Trophoblast cell (in vitro differentiated cells and primary cell): ENCODE data around the gene ALPP.
"Not testable (repeated sequence)": the region's sequence is repeated elsewhere in the genome, so short reads cannot be mapped to it uniquely, and the experiment has no call there.

Experiments
- DNase-seq, 2 donors: peaks; one replicate each; pipeline ENCODE4 v3.0.0-alpha.2; 2016
- H2AFZ ChIP-seq: 2 replicates; pipeline ENCODE4 v1.6.1; 2013; ENCODE audit warnings: low read length, moderate library complexity, mild to moderate bottlenecking; ENCODE audit not compliant: insufficient read depth, poor library complexity
- H2AK5ac ChIP-seq: 2 replicates; pipeline ENCODE4 v1.6.1; 2013; ENCODE audit warnings: mild to moderate bottlenecking, low read length
- H2BK120ac ChIP-seq: 2 replicates; pipeline ENCODE4 v1.6.1; 2013; ENCODE audit warnings: low read length, mild to moderate bottlenecking, moderate library complexity; ENCODE audit not compliant: insufficient read depth, poor library complexity
- H2BK12ac ChIP-seq: 2 replicates; pipeline ENCODE4 v1.6.1; 2013; ENCODE audit warnings: mild to moderate bottlenecking, low read length, moderate library complexity
- H2BK5ac ChIP-seq: 2 replicates; pipeline ENCODE4 v1.6.1; 2013; ENCODE audit warnings: low read length, low read depth, moderate library complexity, mild to moderate bottlenecking; ENCODE audit not compliant: poor library complexity
- H3K14ac ChIP-seq: 2 replicates; pipeline ENCODE4 v1.6.1; 2013; ENCODE audit warnings: mild to moderate bottlenecking, low read length
- H3K18ac ChIP-seq: 2 replicates; pipeline ENCODE4 v1.6.1; 2013; ENCODE audit warnings: mild to moderate bottlenecking, low read length
- H3K23ac ChIP-seq: 2 replicates; pipeline ENCODE4 v1.6.1; 2013; ENCODE audit warnings: low read length
- H3K27ac ChIP-seq: 2 replicates; pipeline ENCODE4 v1.5.1; 2013; ENCODE audit warnings: low read depth, mild to moderate bottlenecking, inconsistent platforms, low read length, moderate library complexity
- H3K27me3 ChIP-seq: 2 replicates; pipeline ENCODE4 v1.6.1; 2013; ENCODE audit warnings: inconsistent platforms, mild to moderate bottlenecking, low read length, moderate library complexity; ENCODE audit not compliant: insufficient read depth
- H3K36me3 ChIP-seq, 2 experiments: 1 replicate in 1 of 2; 2 replicates in 1 of 2; pipeline ENCODE4 v1.6.1; 2013; ENCODE audit warnings: low read length in 2 of 2, mild to moderate bottlenecking in 2 of 2, moderate library complexity in 1 of 2; ENCODE audit not compliant: insufficient read depth in 2 of 2, control insufficient read depth in 1 of 2
- H3K4ac ChIP-seq: 2 replicates; pipeline ENCODE4 v1.6.1; 2013; ENCODE audit warnings: low read depth, mild to moderate bottlenecking, low read length, moderate library complexity
- H3K4me1 ChIP-seq, 2 experiments: 1 replicate in 1 of 2; 2 replicates in 1 of 2; pipeline ENCODE4 v1.6.1; 2013; ENCODE audit warnings: low read length in 2 of 2, mild to moderate bottlenecking in 2 of 2, moderate library complexity in 1 of 2; ENCODE audit not compliant: insufficient read depth in 2 of 2, control insufficient read depth in 1 of 2
- H3K4me2 ChIP-seq: 2 replicates; pipeline ENCODE4 v1.6.1; 2013; ENCODE audit warnings: inconsistent platforms, mild to moderate bottlenecking, low read length, moderate library complexity
- H3K4me3 ChIP-seq: 2 replicates; pipeline ENCODE4 v1.5.1; 2013; ENCODE audit warnings: mild to moderate bottlenecking, low read depth, low read length, inconsistent platforms
- H3K79me1 ChIP-seq: one replicate; pipeline ENCODE4 v1.6.1; 2013; ENCODE audit warnings: low read length
- H3K79me2 ChIP-seq: 2 replicates; pipeline ENCODE4 v1.6.1; 2013; ENCODE audit warnings: low read length, mild to moderate bottlenecking; ENCODE audit not compliant: control insufficient read depth, insufficient read depth, poor library complexity
- H3K9ac ChIP-seq: 2 replicates; pipeline ENCODE4 v1.6.1; 2013; ENCODE audit warnings: mild to moderate bottlenecking, low read length
- H3K9me3 ChIP-seq: 2 replicates; pipeline ENCODE4 v1.6.1; 2013; ENCODE audit warnings: low read depth, mild to moderate bottlenecking, control low read depth, inconsistent platforms, low read length; ENCODE audit not compliant: insufficient read depth
- H4K12ac ChIP-seq: 2 replicates; pipeline ENCODE4 v1.6.1; 2013; ENCODE audit warnings: low read depth, mild to moderate bottlenecking, low read length, moderate library complexity
- H4K8ac ChIP-seq: 2 replicates; pipeline ENCODE4 v1.6.1; 2013; ENCODE audit warnings: low read depth, mild to moderate bottlenecking, low read length, moderate library complexity
- H4K91ac ChIP-seq: one replicate; pipeline ENCODE4 v1.6.1; 2013; ENCODE audit warnings: low read depth, mild to moderate bottlenecking, low read length, moderate library complexity
- WGBS: extraction: QIAGEN DNeasy Blood & Tissue Kit; methylation state at CpG from one replicate; pipeline ENCODE4 v1.1.7; 2013; ENCODE audit warnings: missing lambda C conversion rate; ENCODE audit not compliant: insufficient read length, insufficient coverage; ENCODE audit errors: extremely low coverage; 5-methylcytosine and 5-hydroxymethylcytosine counted together

ALPP gene

DNA sequence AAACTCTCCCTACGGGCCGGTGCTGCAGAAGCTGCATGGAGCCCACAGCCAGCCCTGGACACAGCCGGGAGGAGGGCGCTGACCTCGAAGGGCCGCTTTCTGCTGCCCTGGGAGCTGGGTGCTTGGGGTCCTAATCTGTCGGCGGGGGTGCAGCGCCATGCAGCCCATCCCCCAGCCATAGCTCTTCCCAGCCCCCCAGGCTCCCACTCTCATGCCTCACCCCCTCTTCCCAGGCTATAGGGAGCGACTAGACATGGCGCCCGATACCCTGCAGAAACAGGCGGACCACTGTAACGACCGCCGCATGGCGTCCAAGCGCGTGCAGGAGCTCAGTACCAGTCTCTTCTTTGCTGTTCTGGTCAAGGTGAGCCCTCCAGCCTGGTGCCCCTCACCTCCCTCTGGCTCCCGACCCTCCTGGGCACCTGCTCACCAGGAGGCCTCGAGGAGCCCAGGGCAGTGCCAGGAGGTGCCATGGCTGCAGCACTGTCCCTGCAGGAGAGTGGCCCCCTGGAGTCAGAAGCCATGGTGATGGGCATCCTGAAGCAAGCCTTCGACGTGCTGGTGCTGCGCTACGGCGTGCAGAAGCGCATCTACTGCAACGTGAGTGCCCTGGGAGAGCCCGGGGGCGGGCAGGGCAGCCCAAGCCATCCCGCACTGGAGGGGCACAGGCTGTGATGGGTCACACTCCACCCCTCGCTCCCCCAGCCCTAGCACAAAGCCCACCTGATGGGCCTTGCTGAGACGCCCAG lies 44.2 kb upstream of the ALPP start:
- H3K18ac ChIP-seq, H2BK5ac ChIP-seq, H3K79me1 ChIP-seq, H3K27me3 ChIP-seq, H2BK120ac ChIP-seq, H3K4me2 ChIP-seq, H3K23ac ChIP-seq, DNase-seq, H3K27ac ChIP-seq, H4K91ac ChIP-seq, H3K4ac ChIP-seq, H4K8ac ChIP-seq, H3K36me3 ChIP-seq, H3K9me3 ChIP-seq, H3K79me2 ChIP-seq, H3K14ac ChIP-seq, H2AK5ac ChIP-seq, H3K4me3 ChIP-seq, H3K4me1 ChIP-seq, H2BK12ac ChIP-seq, H2AFZ ChIP-seq, H3K9ac ChIP-seq, H4K12ac ChIP-seq: not testable (repeated sequence)
- no CpG with 5 or more reads among the region's 33 CpGs for WGBS

GRCh38 chr2:232334885-232335205 lies 43.7 kb upstream of the ALPP start:
- H3K27me3 ChIP-seq, H3K18ac ChIP-seq, H2BK5ac ChIP-seq, H2BK12ac ChIP-seq, H3K79me2 ChIP-seq, H3K4me2 ChIP-seq, H2AK5ac ChIP-seq, H2BK120ac ChIP-seq, H3K9me3 ChIP-seq, H3K27ac ChIP-seq, H3K9ac ChIP-seq, H2AFZ ChIP-seq, H4K12ac ChIP-seq, H3K4me1 ChIP-seq, H3K23ac ChIP-seq, H3K4me3 ChIP-seq, H3K4ac ChIP-seq, H4K8ac ChIP-seq, DNase-seq, H3K79me1 ChIP-seq, H3K14ac ChIP-seq, H3K36me3 ChIP-seq, H4K91ac ChIP-seq: not testable (repeated sequence)
- WGBS: no CpG with 5 or more reads among the region's 6 CpGs

GRCh38 chr2:232335206-232335858 lies 43.2 kb upstream of the ALPP start:
- not testable (repeated sequence) for H4K91ac ChIP-seq, H3K4me2 ChIP-seq, H3K14ac ChIP-seq, H2AK5ac ChIP-seq, H4K12ac ChIP-seq, H4K8ac ChIP-seq, H2BK5ac ChIP-seq, H3K23ac ChIP-seq, DNase-seq, H3K4ac ChIP-seq, H2BK120ac ChIP-seq, H3K79me1 ChIP-seq, H3K18ac ChIP-seq, H3K27me3 ChIP-seq, H3K36me3 ChIP-seq, H3K27ac ChIP-seq, H3K79me2 ChIP-seq, H2BK12ac ChIP-seq, H3K4me3 ChIP-seq, H3K9ac ChIP-seq, H3K9me3 ChIP-seq, H3K4me1 ChIP-seq, H2AFZ ChIP-seq
- WGBS: no CpG with 5 or more reads among the region's 15 CpGs

- H2AFZ ChIP-seq: no peak overlapping the region
- H3K79me1 ChIP-seq: no peaks in the 10 kb centered on the region
- no peak overlapping the region for H3K14ac ChIP-seq
- no peaks in the 10 kb centered on the region for H3K27me3 ChIP-seq
- no CpG with 5 or more reads among the region's 4 CpGs for WGBS
- no peaks in the 10 kb centered on the region for H3K36me3 ChIP-seq
- H3K4me3 ChIP-seq: no peak overlapping the region
- no peak overlapping the region for H2BK12ac ChIP-seq
- H2BK120ac ChIP-seq: no peak overlapping the region
- no peak overlapping the region for H3K4me2 ChIP-seq
- H3K23ac ChIP-seq: no peak overlapping the region
- no peak for DNase-seq
- H3K9me3 ChIP-seq: peaks cover 2% of the 10 kb centered on the region
- H3K79me2 ChIP-seq: no peaks in the 10 kb centered on the region
- no peak overlapping the region for H3K27ac ChIP-seq
- no peak overlapping the region for H4K8ac ChIP-seq
- no peak overlapping the region for H4K91ac ChIP-seq
- no peak overlapping the region for H2AK5ac ChIP-seq
- H3K4me1 ChIP-seq: no peaks in the 10 kb centered on the region
- no peak overlapping the region for H2BK5ac ChIP-seq
- H3K9ac ChIP-seq: no peak overlapping the region
- H3K18ac ChIP-seq: no peak overlapping the region
- no peak overlapping the region for H4K12ac ChIP-seq
- no peak overlapping the region for H3K4ac ChIP-seq
Measured at GRCh38 chr2:232335859-232336215, 42.7 kb upstream of the ALPP start.
